Measurements from ENCODE around the gene DNASE1L3. TPM values are rescaled to one million over a fixed set of nuclear protein-coding genes. Genes with fewer than 3 reads are reported as not detected.

The DNASE1L3 gene
- total and polyA plus RNA-seq, 2 of the 13 experiments (the other 11 are each of a cell fraction or from before 2014, with no cell fraction given) = 0.86 to 1.7 TPM

GRCh38 chr3:58164199-58164879 is 46.4 kb downstream of the DNASE1L3 start (continued):
- peak; percentile 30; the same call in 1 of the 2 replicates for TF ChIP-seq ZNF687 (CRISPR knock-in tag; IDR thresholded peaks at IDR 0.05)
- no peak for TF ChIP-seq HMG20B (CRISPR knock-in tag; conservative IDR thresholded peaks at IDR 0.05)
- TF ChIP-seq ZNF747 (CRISPR knock-in tag; IDR thresholded peaks at IDR 0.05; ENCODE audit: borderline replicate concordance) = no peak

GRCh38 chr3:58163234-58163633 is 47.5 kb downstream of the DNASE1L3 start:
- Histone ChIP-seq H3K27me3 (ENCODE audit: control insufficient read depth in 1 of 2, insufficient read depth in 2 of 2, low read length in 2 of 2) (no peaks in the 10 kb centered on the region), H3K27ac (ENCODE audit: extremely low read length, insufficient read depth, low read length) (no peak overlapping the region), H3K9me3 (ENCODE audit: low read length) (no peaks in the 10 kb centered on the region), H3K4me1 (ENCODE audit: insufficient read depth, low read length) (peaks cover 64% of the 10 kb centered on the region), H4K20me1 (ENCODE audit: insufficient read depth, low read length) (no peaks in the 10 kb centered on the region), H3K36me3 (replicated peaks in 1 of 2; ENCODE audit: control insufficient read depth in 1 of 2, insufficient read depth in 2 of 2, low read length in 2 of 2) (peaks cover 41 to 68% of the 10 kb centered on the region in 2 experiments), H3K4me3 (replicated peaks in 1 of 3; ENCODE audit: insufficient read depth in 1 of 3, low read depth in 2 of 3, low read length in 3 of 3) (no peak overlapping the region), H2AFZ (ENCODE audit: low read length) (no peak overlapping the region), H3K9ac (ENCODE audit: insufficient read depth, low read depth, low read length) (no peak overlapping the region), H3K4me2 (ENCODE audit: low read depth, low read length) (no peak overlapping the region), H3K79me2 (ENCODE audit: insufficient read depth, low read length) (no peaks in the 10 kb centered on the region)
- BruUV-seq (replicated peaks) = no TSS peak
- in situ Hi-C loops (cut with HindIII; ENCODE audit: extremely low pct_ligation_motif_present, low pct_unique_long_range_greater_than_20kb) (no loop called here), intact Hi-C loops (cut with micrococcal nuclease; ENCODE audit: unreplicated experiment) (no loop called here)
- POLR2A ChIA-PET = no interaction called here
- no peak for DNase-seq (ENCODE audit: low spot score)
- WGBS (ENCODE audit: low lambda C conversion rate) = 91% methylated on average over 9 of the region's 14 CpGs
- no peak for FAIRE-seq
- no peak for ATAC-seq
- CTCF ChIA-PET (ENCODE audit: low intra/inter-chr PET ratio, low total read pairs) = no interaction called here
- TF ChIP-seq CREBL2 (CRISPR knock-in tag; IDR thresholded peaks at IDR 0.05; ENCODE audit: borderline replicate concordance) (no peak), AHR (CRISPR knock-in tag; IDR thresholded peaks at IDR 0.05) (no peak), ZNF17 (CRISPR knock-in tag; IDR thresholded peaks at IDR 0.05) (no peak), HNRNPH1 (optimal IDR thresholded peaks at IDR 0.05; ENCODE audit: low read depth, low read length) (no peak), USF2 (IDR thresholded peaks at IDR 0.05; ENCODE audit: low read depth, low read length) (no peak), USF2 (CRISPR knock-in tag; IDR thresholded peaks at IDR 0.05; ENCODE audit: borderline replicate concordance) (no peak), ZNF337 (CRISPR knock-in tag; IDR thresholded peaks at IDR 0.05; ENCODE audit: borderline replicate concordance, low read depth) (no peak), FOXA3 (CRISPR knock-in tag; IDR thresholded peaks at IDR 0.05) (no peak), YEATS4 (CRISPR knock-in tag; IDR thresholded peaks at IDR 0.05; ENCODE audit: borderline replicate concordance) (no peak), EHMT2 (IDR thresholded peaks at IDR 0.05; ENCODE audit: borderline replicate concordance, low read depth, low read length) (no peak), PPARG (CRISPR knock-in tag; conservative IDR thresholded peaks at IDR 0.05) (no peak), ZNF766 (CRISPR knock-in tag; IDR thresholded peaks at IDR 0.05; ENCODE audit: borderline replicate concordance) (no peak), ZNF275 (CRISPR knock-in tag; IDR thresholded peaks at IDR 0.05; ENCODE audit: borderline replicate concordance) (no peak)
